ENCODE results near the gene OTOG.

Gene OTOG

DNA sequence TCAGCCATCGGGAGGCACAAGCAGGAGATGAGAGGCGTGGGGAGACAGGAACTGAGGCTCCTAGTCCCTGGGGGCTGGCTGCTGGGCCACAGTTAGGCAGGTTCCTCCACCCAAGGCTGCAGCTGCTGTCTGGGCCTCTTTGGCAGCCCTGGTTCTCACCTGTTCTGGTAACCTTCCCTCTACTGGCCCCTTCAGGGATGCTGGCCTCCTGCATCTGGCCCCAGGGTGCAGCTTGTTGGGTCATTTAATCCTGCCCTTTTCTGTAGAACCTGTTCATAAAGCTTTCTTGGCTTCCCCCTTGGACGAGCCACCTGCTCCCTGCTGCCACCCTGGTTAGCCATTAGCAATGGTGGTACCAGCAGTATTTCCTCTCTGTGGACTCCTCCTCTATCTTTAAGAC, 8.3 kb upstream of the OTOG start:
- no peak for DNase-seq (ENCODE audit: low read depth)

GRCh38 chr11:17540807-17541206, 6.3 kb upstream of the OTOG start:
- TF ChIP-seq, protein P1, sequence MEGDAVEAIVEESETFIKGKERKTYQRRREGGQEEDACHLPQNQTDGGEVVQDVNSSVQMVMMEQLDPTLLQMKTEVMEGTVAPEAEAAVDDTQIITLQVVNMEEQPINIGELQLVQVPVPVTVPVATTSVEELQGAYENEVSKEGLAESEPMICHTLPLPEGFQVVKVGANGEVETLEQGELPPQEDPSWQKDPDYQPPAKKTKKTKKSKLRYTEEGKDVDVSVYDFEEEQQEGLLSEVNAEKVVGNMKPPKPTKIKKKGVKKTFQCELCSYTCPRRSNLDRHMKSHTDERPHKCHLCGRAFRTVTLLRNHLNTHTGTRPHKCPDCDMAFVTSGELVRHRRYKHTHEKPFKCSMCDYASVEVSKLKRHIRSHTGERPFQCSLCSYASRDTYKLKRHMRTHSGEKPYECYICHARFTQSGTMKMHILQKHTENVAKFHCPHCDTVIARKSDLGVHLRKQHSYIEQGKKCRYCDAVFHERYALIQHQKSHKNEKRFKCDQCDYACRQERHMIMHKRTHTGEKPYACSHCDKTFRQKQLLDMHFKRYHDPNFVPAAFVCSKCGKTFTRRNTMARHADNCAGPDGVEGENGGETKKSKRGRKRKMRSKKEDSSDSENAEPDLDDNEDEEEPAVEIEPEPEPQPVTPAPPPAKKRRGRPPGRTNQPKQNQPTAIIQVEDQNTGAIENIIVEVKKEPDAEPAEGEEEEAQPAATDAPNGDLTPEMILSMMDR (conservative IDR thresholded peaks at IDR 0.05; ENCODE audit: low read length): no peak

More for the DNA sequence above, 8.3 kb upstream of the OTOG start:
- no peak overlapping the region for H3K4me3 ChIP-seq (ENCODE audit: low read length)
- TF ChIP-seq, protein P1 (conservative IDR thresholded peaks at IDR 0.05; ENCODE audit: low read length): no peak

DNA sequence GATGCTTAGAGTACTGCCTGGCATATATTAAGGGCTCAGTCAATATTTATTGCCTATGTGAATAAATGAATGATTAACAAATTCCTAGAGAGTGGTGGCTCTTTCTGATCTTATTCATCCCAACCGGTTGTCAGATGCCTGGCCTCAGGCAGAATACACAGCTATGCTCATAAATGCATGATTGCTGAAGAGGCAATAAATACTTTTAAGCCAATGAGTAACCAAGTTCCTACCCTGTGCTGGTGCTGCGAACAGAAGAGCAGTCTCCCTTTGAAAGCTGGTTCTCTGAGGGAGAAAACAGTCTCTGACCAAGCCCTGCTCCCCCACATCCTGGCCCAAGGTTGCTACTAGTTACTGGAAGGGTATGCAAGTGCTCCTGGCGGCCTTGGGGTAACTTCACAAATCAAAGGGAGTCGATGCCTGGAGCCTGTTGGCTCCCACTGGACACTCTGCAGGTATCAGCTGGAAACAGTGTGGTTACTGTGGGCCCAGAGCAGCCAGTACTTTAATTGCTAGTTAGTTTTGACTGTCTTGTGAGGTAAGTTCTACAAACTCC, 5.7 kb upstream of the OTOG start:
- no peak for DNase-seq (ENCODE audit: low read depth)
- TF ChIP-seq, protein P1 (conservative IDR thresholded peaks at IDR 0.05; ENCODE audit: low read length): no peak
- H3K4me3 ChIP-seq (ENCODE audit: low read length): no peak overlapping the region

More at GRCh38 chr11:17540807-17541206, 6.3 kb upstream of the OTOG start:
- no peak for DNase-seq (ENCODE audit: low read depth)
- H3K4me3 ChIP-seq (ENCODE audit: low read length): no peak overlapping the region

DNA sequence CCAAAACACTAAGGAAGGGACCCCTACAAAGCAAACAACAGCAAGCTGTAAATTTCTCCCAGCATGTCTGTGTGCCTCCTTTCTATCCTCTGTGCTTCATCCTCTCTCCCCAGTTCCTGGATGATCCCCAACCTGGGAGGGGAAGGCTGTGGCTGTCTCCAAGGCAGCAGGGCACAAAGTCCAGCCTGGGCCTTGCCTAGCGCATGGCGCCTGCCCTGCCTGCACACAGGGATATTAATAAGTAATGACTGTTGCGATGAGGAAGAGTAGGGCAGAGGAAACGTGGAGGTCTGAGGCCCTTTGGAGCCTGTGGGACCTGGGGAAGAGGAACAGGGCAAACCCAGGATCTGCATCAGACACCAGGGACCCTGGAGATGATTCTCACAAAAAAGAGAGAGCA, 4.8 kb upstream of the OTOG start:
- no peak for DNase-seq (ENCODE audit: low read depth)
- no peak overlapping the region for H3K4me3 ChIP-seq (ENCODE audit: low read length)
- TF ChIP-seq, protein P1 (conservative IDR thresholded peaks at IDR 0.05; ENCODE audit: low read length): no peak

DNA sequence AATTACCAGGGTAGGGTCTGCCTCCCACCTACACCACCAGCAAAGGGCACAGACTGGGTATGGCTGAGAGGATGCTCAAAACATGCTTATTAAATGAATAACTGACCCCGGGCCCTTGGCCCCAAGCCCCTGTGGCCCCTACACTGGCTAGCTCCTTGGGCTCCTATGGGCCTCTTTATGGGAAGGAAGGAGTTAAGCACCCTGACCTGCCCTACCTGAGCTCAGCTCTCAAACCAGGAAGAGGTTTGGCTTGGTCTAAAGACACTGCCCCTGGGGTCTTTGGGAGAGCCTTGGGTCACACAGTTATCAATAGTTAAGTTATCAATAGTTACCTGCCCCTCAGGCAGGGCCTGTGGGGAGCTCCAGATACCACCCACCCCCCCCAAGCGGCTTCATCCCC, 4.0 kb upstream of the OTOG start:
- TF ChIP-seq, protein P1 (conservative IDR thresholded peaks at IDR 0.05; ENCODE audit: low read length): no peak
- no peak for DNase-seq (ENCODE audit: low read depth)
- no peak overlapping the region for H3K4me3 ChIP-seq (ENCODE audit: low read length)

- no peak for DNase-seq (ENCODE audit: low read depth)
- no peak overlapping the region for H3K4me3 ChIP-seq (ENCODE audit: low read length)
- TF ChIP-seq, protein P1 (conservative IDR thresholded peaks at IDR 0.05; ENCODE audit: low read length): no peak
Observed at GRCh38 chr11:17543574-17544180, 3.4 kb upstream of the OTOG start.

- no peak for DNase-seq (ENCODE audit: low read depth)
- no peak within 1 kb of the TSS for H3K4me3 ChIP-seq (ENCODE audit: low read length)
- TF ChIP-seq, protein P1 (conservative IDR thresholded peaks at IDR 0.05; ENCODE audit: low read length): no peak
Observed at GRCh38 chr11:17544181-17544622, 2.9 kb upstream of the OTOG start, which contains the start of gene USH1C. USH1C (minus strand) TSS chr11:17544416; CDS start chr11:17544307, 109 bp downstream.
